Stimulated activated CD8-positive, alpha-beta memory T cell treated with anti-CD3 and anti-CD28 coated beads, Interleukin-12 subunit alpha, Interleukin-12 subunit beta, amount 100 ng/mL, for 1 hour (primary cell): Measurements from ENCODE around the gene TPH1.
"Not testable (repeated sequence)": the region's sequence is repeated elsewhere in the genome, so short reads cannot be mapped to it uniquely, and the experiment has no call there.

Source experiments
- DNase-seq: peaks from one replicate; pipeline ENCODE4 v3.0.0-alpha.2; 2020; ENCODE audit warnings: low read depth

The TPH1 gene

DNA sequence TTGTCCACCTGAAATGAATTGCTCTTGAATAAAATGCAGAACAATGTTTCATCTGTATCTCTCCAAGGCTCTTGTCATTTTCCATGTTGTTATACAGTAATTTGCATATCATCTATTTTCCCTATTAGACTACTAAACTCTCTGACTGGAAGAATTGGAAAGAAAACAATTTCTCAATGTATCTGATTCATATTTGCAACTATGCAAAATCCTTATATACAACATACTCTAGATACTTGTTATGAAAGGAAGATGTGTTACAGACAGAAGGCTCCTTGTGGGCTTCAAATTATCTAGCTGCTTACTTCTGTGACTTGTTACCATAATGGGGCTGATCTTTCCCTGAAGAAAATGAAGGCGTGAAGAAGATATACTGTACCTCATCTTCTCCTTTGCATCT lies 23.6 kb downstream of the TPH1 start:
- DNase-seq, result no peak

DNA sequence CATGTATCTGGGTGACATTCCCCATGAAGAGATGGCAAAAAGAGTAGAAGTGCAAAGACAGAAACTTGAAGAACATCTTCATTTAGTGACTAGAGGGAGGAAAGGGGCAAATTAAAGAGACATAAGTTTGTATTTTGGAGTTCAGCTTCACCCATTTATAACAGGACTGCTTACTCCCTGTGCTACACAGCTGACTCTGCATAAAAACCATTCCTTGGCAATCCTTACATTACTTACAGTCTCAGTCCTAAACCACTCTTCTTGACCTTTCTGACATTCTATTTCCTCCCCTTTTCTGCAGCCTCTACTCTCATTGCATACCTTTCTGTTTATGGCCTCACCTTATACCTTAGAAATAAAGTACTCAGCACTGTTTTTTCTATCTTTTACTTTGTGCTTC lies 26.4 kb downstream of the TPH1 start:
- no peak for DNase-seq

DNA sequence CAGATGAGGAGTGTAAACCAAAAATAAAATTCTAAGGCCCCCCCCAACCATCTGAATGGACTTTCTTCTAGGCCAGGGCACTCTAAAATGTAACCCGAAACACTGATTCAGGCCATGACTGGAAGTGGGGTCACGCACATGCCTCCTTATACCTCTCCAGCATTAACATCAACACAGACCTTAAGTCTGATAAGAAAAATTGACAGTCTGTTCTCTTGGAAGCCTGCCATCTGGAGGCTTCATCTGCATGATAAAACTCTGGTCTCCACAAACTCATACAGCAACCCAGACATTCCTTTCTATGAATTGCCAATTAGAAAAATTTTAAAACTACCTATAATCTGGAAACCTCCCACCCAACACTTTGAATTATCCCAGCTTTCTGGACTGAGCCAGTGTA lies 29.3 kb downstream of the TPH1 start:
- DNase-seq, result no peak

DNA sequence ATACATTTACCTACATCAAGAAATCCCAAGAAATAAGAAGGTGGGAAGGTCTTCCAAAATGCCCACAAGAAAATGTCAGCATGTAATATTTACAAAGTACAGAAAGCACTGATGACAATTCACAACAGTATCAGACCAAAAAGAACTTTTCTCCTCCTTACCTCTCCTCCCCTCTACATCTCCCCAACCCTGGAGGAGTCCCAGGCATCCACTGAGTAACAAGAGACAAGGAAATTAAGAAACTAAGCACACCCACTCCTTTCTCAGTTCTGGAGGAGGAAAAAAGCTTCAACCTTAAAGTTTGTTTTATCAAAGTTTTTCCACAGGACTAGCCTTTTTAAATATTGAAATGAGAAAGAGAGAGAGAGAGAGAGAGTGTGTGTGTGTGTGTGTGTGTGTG lies 31.2 kb downstream of the TPH1 start:
- no peak for DNase-seq

DNA sequence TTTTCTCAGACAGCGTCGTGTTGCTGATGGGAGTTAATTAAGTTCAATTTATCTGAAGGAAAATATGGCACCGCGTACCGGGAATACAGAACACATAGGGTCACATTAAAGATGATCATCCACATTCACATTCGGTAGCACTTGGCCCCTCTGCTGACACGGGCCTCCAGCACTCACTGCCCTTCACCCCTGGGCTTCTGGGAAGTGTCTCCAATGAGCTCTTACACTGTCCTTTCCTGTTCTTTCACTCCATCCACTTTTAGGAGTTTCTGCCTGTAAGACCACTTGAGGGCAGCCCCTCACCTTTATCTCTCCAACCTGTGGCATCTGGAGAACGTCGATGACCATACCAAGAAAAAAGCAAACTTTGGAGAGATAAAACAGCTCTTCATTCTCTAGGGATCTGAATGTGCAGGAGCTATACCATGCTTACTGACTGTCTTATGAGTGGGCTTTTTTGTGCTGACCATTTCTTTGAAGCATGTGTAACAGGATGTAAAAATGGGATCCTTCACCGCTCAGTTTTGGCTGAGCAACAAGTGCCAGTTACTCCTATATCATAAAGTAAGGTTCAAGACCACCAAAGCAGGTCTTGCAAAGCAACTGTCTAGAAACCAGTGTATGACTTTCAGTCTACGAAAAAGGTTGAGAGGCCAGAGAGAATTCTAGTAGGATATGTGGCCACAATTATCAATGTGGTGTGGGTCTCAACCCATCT lies 32.1 kb downstream of the TPH1 start:
- no peak for DNase-seq

DNA sequence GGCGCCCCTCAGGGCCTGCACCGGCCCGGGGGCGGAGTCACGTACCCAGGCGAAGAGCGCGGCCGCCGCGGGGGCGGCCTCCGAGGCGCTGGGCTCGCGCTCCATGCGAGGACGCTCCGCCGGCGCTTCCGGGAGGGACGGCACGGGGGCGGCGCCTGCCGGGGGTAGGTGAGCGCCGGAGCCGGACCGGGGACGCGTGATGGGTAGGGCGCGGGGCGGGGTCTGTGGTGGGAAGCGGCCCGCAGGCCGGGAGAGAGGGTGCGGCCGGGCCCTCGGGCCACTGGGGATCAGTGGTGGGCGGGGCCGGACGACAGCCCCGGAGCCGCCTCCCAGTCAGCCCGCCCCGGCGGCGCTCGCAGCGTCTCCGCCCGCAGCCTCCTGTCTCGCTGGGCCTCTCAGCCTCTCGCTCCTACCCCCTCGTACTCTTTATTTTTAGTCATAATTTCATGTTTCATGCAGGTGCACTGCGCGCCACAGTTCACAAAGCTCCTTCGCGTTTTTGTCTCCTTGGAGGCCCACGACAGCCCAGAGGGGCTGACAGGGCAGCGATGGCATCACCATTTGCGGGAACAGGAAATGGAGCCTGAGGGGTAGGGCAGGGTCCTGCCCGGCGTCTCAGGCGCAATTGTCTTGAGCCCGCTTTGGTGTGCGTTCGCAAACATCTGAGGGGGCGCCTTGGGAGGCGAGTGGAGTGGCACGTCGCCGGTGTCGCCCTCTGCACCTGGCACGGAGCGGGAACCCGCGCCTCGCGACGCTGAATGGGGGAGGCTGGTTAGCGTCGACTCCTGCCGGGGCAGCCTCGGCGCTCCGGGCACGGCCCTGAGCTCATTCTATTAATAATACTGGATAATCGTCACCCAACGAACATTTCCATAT lies 32.9 kb downstream of the TPH1 start, which contains the start of gene SERGEF:
SERGEF (minus strand) TSS at position 142 of the 876 bp plus-strand sequence; CDS start at position 105, 37 bp downstream.
- peak; percentile 86 for DNase-seq

DNA sequence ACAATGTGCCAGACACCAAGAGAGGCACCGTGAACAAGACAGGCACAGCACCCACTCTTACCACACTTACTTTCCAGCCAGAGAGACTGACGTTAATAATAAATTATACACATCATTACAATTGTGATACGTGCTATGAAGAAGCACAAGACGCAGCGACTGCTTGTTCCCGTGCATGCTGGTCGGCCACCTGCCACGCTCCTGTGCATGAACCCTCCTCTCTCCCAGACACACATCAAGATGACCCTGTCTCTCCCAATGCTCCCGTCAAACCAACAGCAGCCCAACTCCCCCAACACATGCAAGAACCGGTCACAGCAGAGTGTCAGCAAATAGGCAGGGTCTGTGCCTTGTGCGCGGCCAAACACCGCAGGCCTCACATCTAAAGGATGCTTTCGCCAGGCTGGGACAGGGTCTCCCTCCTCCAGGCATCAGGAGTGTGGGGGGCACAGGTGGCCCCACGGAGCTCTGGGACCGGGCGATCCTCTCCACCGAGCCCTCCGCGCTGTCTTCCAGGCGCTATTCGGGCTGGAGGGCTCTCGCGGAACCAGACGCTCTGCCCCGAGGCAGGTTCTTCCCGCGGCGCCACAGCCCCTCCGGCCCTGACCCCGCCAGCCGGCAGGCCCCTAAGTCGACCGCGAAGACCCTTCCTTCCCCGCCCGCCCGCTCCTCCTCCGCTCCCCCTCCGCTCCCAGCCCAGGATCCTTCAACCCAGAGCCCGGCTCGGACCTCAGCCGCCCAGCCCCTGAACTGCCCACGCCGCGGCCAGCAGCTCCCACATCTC lies 33.8 kb downstream of the TPH1 start:
- DNase-seq, result no peak

DNA sequence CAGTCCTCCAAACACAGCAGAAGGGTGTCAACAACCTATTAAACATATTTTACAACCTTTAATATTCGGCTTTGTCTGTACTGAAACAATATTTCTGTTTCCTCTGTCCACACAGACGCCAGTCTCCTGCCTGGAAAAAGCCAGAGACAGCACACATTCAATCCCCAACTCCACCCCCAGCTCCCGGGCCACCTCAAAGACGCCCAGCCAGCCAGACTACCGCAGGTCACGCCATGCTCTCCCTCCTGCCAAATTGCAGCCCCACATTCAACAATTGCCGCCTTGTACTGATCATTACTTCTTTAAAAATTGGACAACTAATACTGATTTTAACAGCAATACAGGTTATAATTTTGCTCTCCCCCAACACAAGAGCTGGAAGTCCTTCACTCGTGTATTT lies 34.4 kb downstream of the TPH1 start:
- no peak for DNase-seq

DNA sequence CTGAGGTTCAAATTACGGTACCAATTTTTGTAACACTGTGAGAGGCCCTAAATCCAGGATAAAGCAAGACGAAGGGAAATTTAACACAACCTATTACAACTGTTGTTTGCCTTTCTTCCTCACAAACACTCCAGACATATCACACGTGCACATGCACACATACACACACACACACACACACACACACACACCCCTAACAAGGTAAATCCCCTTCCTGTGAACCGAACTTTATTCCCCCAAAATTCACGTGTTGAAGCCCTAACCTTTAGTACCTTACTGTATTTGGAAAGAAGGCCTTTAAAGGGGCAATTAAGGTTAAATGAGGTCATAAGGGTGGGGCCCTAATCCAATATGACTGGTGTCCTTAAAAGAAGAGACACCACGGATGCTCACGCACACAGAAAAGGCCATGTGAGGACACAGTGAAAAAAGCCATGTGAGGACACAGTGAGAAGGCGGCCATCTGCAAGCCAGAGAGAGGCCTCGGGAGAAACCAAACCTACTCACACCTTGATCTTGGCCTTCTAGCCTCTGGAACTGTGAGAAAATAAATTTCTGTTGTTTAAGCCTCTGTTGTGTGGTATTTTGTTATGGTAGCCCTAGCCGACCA lies 35.0 kb downstream of the TPH1 start:
- DNase-seq, result no peak

DNA sequence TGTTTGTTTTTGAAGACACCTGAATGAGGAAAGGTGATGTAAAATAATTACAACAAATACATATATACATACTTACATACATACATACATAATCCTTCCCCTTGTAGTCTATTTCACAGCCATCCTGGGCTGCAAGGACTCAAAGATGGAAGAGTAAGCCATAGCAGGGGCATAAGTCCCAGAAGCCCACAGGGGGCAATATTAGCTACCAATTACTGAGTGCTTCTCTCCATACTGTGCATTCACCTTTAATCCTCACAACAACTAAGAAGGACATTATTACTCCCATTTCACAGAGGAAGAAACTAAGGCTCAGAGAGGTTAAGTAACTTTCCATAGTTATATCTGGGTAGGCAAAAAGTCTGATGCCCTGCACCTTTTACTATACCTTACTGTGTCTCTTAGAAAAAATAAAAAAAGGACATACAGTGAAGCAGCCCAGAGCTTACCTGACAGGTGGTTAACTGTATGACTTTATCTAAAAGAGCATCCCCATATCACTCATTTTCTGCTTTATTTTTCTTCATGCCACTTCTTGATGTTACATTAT lies 35.9 kb downstream of the TPH1 start:
- DNase-seq, result no peak

DNA sequence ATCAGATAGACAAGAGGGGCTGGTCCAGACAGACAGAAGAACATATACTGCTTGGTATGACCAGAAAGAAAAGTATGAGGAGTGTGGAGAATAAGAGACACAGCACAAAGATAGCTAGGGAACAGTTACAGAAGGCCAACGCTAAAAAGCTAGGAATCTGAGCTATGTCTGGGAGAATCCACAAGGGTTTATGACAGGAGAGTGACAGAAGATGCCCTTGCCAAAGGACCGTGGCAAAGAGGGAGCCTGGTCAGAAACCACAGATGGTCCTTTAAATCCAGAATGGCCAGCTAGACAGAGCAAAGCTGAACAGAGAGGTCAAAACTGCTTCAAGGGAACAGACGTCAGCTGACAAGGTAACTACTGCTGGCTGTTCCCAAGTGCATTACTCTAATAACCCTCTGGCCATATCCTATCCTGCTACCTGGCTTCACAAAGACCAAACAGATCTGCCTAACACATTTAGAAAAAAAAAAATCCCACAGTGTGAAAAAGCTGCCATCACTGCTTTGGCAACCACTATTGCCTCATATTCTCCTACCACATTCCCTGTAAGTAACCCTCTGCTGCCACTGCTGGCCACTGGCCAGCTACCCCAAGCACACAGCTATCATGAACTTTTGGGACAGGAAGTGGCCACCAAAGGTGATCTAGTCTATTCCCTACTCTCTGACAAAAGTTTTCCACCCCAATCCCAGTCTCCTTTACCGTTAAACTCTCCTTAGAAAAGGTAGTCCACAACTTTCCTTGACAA lies 40.5 kb downstream of the TPH1 start:
- DNase-seq, result no peak

DNA sequence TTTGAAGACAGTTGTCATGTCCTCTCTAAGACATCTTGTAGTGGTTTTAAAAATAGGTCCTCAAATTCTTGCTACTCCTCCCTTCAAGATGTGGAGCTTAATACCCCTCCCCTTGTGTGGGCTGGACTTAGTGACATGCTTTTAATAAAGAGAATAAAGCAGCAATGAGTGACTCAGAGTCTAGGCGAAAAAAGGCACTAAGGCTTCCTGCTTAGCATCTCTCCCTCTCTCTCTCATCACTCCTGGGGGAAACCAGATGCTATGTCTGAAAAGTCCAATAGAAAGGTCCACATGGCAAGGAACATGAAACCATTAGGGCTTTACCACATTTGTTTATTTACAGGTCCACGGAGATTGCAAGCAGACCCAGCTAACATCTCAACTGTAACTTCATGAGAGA lies 44.9 kb downstream of the TPH1 start:
- DNase-seq, result no peak

DNA sequence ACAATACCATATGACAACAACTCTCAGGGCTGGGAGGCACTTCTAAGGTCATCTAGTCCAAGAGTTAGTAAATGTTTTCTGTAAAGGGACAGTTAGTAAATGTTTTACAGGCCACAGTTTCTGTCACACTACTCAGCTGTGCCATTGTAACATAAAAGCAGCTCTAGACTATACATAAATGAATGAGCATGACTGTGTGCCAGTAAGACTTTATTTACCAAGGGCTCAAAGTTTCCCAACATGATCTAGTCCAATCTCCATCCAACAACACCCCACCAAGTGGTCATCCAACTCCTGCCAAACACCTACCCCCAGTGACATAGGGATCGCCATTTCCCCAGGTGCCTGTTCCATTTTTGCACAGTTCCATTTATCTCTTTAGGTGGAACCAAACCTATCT lies 45.3 kb downstream of the TPH1 start:
- DNase-seq, result no peak

DNA sequence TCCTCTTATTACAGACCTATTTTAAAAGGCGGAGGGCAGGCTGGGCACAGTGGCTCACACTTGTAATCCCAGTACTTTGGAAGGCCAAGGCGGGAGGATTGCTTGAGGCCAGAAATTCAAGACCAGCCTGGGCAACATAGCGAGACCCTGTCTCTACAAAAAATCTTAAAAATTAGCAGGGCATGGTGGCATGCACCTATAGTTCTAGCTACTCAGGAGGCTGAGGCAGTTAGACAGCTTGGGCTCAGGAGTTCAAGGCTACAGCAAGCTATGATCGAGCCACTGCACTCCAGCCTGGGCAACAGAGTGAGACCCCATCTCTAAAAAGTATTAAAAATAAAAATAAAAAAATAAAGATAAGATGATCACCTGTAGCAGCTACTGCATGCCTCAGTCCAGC lies 45.9 kb downstream of the TPH1 start:
- DNase-seq, result not testable (repeated sequence)
